HL-60 (cell line): ENCODE data around the gene TET2.

ENCODE experiments used
- DNase-seq, 2 experiments: peaks; one replicate each; pipeline ENCODE4 v3.0.0-alpha.2; 2010 to 2020; ENCODE audit warnings: low read depth in 1 of 2, low spot score in 1 of 2
- H3K27ac ChIP-seq: fragments of 250-450 bp; sonication (Bioruptor Pico); replicated peaks from 2 replicates; pipeline ENCODE4 v1.5.1; 2020; ENCODE audit warnings: mild to moderate bottlenecking, moderate library complexity
- H3K27me3 ChIP-seq: fragments of 250-450 bp; sonication (Bioruptor Pico); 2 replicates; pipeline ENCODE4 v1.5.1; 2021; ENCODE audit warnings: mild to moderate bottlenecking, moderate library complexity; ENCODE audit not compliant: insufficient read depth, poor library complexity, severe bottlenecking
- H3K4me3 ChIP-seq: replicated peaks from 2 replicates; pipeline ENCODE4 v1.5.1; 2011; ENCODE audit warnings: mild to moderate bottlenecking, control low read depth, low read length; ENCODE audit not compliant: insufficient read depth
- GABPA ChIP-seq: IDR thresholded peaks from 2 replicates; pipeline ENCODE4 v1.6.1; 2012; ENCODE audit warnings: low read depth
- POLR2AphosphoS5 ChIP-seq: IDR thresholded peaks from 2 replicates; pipeline ENCODE4 v1.6.1; 2012; ENCODE audit warnings: low read depth
- SPI1 ChIP-seq: IDR thresholded peaks from 2 replicates; pipeline ENCODE4 v1.6.1; 2012; ENCODE audit warnings: low read depth, mild to moderate bottlenecking, borderline replicate concordance
- TF ChIP-seq, protein P1 (sequence below): IDR thresholded peaks from one replicate; pipeline ENCODE4 v1.5.1; 2011; ENCODE audit warnings: low read length, control low read depth, inconsistent platforms; ENCODE audit not compliant: insufficient read depth
- TF ChIP-seq, protein P2 (sequence below): IDR thresholded peaks from 2 replicates; pipeline ENCODE4 v1.6.1; 2012; ENCODE audit warnings: low read depth; ENCODE audit not compliant: insufficient replicate concordance

The TET2 gene

DNA sequence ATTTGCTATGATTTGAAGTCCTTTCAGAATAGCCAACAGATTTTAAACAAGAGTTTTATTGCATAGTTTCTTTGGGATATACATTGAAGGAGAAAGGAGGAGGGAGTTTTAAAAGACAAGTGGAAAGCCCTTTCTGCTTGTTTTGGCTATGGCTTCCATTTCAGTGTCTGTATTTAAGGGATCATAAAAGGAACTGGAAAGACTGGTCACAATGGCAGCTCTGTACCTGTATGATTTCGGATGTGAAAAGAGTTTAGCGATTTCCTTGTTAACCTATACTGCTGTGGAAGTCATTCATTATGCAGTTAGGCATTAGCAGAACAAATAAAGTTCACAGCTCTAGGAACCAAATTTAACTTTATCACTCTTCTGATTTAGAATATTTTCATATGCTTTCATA lies 60.7 kb downstream of the TET2 start:
- H3K27me3 ChIP-seq = no peaks in the 10 kb centered on the region
- H3K4me3 ChIP-seq = no peak overlapping the region
- TF ChIP-seq POLR2AphosphoS5 (no peak), SPI1 (no peak), GABPA (no peak)
- TF ChIP-seq, protein P1, sequence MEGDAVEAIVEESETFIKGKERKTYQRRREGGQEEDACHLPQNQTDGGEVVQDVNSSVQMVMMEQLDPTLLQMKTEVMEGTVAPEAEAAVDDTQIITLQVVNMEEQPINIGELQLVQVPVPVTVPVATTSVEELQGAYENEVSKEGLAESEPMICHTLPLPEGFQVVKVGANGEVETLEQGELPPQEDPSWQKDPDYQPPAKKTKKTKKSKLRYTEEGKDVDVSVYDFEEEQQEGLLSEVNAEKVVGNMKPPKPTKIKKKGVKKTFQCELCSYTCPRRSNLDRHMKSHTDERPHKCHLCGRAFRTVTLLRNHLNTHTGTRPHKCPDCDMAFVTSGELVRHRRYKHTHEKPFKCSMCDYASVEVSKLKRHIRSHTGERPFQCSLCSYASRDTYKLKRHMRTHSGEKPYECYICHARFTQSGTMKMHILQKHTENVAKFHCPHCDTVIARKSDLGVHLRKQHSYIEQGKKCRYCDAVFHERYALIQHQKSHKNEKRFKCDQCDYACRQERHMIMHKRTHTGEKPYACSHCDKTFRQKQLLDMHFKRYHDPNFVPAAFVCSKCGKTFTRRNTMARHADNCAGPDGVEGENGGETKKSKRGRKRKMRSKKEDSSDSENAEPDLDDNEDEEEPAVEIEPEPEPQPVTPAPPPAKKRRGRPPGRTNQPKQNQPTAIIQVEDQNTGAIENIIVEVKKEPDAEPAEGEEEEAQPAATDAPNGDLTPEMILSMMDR = no peak
- TF ChIP-seq, protein P2, sequence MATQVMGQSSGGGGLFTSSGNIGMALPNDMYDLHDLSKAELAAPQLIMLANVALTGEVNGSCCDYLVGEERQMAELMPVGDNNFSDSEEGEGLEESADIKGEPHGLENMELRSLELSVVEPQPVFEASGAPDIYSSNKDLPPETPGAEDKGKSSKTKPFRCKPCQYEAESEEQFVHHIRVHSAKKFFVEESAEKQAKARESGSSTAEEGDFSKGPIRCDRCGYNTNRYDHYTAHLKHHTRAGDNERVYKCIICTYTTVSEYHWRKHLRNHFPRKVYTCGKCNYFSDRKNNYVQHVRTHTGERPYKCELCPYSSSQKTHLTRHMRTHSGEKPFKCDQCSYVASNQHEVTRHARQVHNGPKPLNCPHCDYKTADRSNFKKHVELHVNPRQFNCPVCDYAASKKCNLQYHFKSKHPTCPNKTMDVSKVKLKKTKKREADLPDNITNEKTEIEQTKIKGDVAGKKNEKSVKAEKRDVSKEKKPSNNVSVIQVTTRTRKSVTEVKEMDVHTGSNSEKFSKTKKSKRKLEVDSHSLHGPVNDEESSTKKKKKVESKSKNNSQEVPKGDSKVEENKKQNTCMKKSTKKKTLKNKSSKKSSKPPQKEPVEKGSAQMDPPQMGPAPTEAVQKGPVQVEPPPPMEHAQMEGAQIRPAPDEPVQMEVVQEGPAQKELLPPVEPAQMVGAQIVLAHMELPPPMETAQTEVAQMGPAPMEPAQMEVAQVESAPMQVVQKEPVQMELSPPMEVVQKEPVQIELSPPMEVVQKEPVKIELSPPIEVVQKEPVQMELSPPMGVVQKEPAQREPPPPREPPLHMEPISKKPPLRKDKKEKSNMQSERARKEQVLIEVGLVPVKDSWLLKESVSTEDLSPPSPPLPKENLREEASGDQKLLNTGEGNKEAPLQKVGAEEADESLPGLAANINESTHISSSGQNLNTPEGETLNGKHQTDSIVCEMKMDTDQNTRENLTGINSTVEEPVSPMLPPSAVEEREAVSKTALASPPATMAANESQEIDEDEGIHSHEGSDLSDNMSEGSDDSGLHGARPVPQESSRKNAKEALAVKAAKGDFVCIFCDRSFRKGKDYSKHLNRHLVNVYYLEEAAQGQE = no peak
- no peak overlapping the region for H3K27ac ChIP-seq
- no peak for DNase-seq

DNA sequence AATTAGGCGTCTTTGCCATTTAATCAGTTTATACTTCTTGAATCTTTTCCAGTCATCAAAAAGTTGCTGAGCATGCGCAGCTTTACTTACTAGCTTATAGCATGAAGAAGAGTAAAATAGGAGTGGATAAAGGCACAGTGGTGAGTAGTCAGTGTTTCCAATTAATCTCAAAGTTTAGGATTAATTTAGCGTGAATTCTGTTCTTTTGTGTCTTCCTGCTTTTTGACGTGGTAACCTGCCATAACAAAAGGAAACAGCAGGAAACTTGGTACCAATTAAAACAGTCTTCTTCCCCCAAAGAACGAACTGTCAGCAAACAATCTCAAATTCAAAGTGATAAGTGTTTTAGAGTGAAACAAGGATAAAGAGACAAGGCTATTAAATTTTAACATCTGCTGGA lies 61.9 kb downstream of the TET2 start:
- no peak for TF ChIP-seq GABPA
- TF ChIP-seq SPI1 = no peak
- TF ChIP-seq POLR2AphosphoS5 = no peak
- TF ChIP-seq, protein P2 = no peak
- TF ChIP-seq, protein P1 = no peak
- no peak for DNase-seq
- H3K27me3 ChIP-seq = no peaks in the 10 kb centered on the region
- H3K4me3 ChIP-seq = no peak overlapping the region
- no peak overlapping the region for H3K27ac ChIP-seq

DNA sequence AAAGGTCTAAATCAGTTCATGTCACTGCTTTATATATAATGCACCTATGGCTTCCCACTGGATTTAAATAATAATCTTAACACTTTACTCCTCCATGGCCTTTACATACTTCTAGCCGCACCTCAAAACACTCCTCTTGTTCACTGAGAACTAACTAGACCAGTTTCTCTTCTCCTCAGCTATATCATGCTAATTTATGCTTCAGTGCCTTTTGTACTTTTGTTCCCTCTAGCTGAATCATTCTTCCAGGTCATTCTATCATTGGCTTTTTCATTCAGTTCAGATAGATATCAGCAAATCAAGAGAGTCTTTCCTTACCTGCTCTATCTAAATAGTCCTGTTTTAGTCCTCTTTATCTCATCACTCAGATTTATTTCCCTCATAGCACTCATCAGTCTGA lies 64.2 kb downstream of the TET2 start:
- TF ChIP-seq SPI1 = no peak
- TF ChIP-seq, protein P1 = no peak
- TF ChIP-seq, protein P2 = no peak
- no peak for TF ChIP-seq GABPA
- TF ChIP-seq POLR2AphosphoS5 = no peak
- no peak overlapping the region for H3K4me3 ChIP-seq
- DNase-seq = no peak
- no peaks in the 10 kb centered on the region for H3K27me3 ChIP-seq
- H3K27ac ChIP-seq = no peak overlapping the region
